GM21737 (cell line): ENCODE measurements around the gene PARP15.

Experiments used
- ATAC-seq: cut with Tn5 transposase; IDR thresholded peaks from one replicate; pipeline ENCODE4 v1.9.1; 2021; ENCODE audit warnings: mild to moderate bottlenecking, moderate library complexity; ENCODE audit not compliant: unreplicated experiment

Gene PARP15

GRCh38 chr3:122568755-122569154 lies 8.7 kb upstream of the PARP15 start:
- no peak for ATAC-seq

GRCh38 chr3:122572940-122573412 lies 4.5 kb upstream of the PARP15 start:
- ATAC-seq = no peak

GRCh38 chr3:122576174-122576940 lies 1.1 kb upstream of the PARP15 start:
- ATAC-seq = peak; percentile 82

- ATAC-seq = no peak
These were observed 755 bp downstream of the PARP15 start for GRCh38 chr3:122578069-122578740.

- ATAC-seq = no peak
These were observed 3.0 kb downstream of the PARP15 start for GRCh38 chr3:122580470-122580869.

- no peak for ATAC-seq
These were observed 4.2 kb downstream of the PARP15 start for GRCh38 chr3:122581622-122582021.

GRCh38 chr3:122582390-122582789 lies 4.9 kb downstream of the PARP15 start:
- ATAC-seq = no peak

GRCh38 chr3:122586098-122586497 lies 8.6 kb downstream of the PARP15 start:
- ATAC-seq = no peak

GRCh38 chr3:122586773-122587485 lies 9.5 kb downstream of the PARP15 start:
- ATAC-seq = no peak

GRCh38 chr3:122587572-122587971 lies 10.1 kb downstream of the PARP15 start:
- no peak for ATAC-seq

- peak; percentile 55 for ATAC-seq
These were observed 11.8 kb downstream of the PARP15 start for GRCh38 chr3:122589297-122589696.

GRCh38 chr3:122590610-122591009 lies 13.2 kb downstream of the PARP15 start:
- no peak for ATAC-seq

- ATAC-seq = no peak
These were observed 16.6 kb downstream of the PARP15 start for GRCh38 chr3:122594025-122594424.

GRCh38 chr3:122598151-122598550 lies 20.7 kb downstream of the PARP15 start:
- no peak for ATAC-seq

GRCh38 chr3:122598556-122598955 lies 21.1 kb downstream of the PARP15 start:
- no peak for ATAC-seq

- ATAC-seq = no peak
These were observed 24.7 kb downstream of the PARP15 start for GRCh38 chr3:122602011-122602710.

GRCh38 chr3:122603056-122603455 lies 25.6 kb downstream of the PARP15 start:
- ATAC-seq = no peak

GRCh38 chr3:122606330-122606729 lies 28.9 kb downstream of the PARP15 start:
- ATAC-seq = no peak

GRCh38 chr3:122608916-122609315 lies 31.5 kb downstream of the PARP15 start:
- no peak for ATAC-seq

GRCh38 chr3:122609798-122610559 lies 32.5 kb downstream of the PARP15 start:
- ATAC-seq = peak; percentile 90
